CD4-positive, CD25-positive, alpha-beta regulatory T cell (primary cell): ENCODE data around the gene VWA2. TPM values are rescaled to one million over a fixed set of nuclear protein-coding genes. Genes with fewer than 3 reads are reported as not detected.

Experiments
- ATAC-seq, 2 donors: fragments of 150-1000 bp; cut with Tn5 transposase; one replicate each; pipeline ENCODE4 v1.10.0; 2021; ENCODE audit warnings: low read depth in 2 of 2, moderate number of reproducible peaks in 2 of 2, moderate library complexity in 1 of 2
- DNase-seq, 3 donors: peaks; one replicate each; pipeline versions ENCODE4 v3.0.0 to v3.0.0-alpha.2; 2012 to 2022; ENCODE audit warnings: mixed read lengths in 1 of 3
- H3K27ac ChIP-seq: one replicate; pipeline ENCODE4 v1.7.0; 2013; ENCODE audit warnings: mild to moderate bottlenecking, low read length; ENCODE audit not compliant: insufficient read depth, poor library complexity, severe bottlenecking
- H3K27me3 ChIP-seq: one replicate; pipeline ENCODE4 v1.7.0; 2013; ENCODE audit warnings: low read length; ENCODE audit not compliant: control insufficient read depth, insufficient read depth
- H3K36me3 ChIP-seq: one replicate; pipeline ENCODE4 v1.7.0; 2013; ENCODE audit warnings: mild to moderate bottlenecking, low read length, moderate library complexity; ENCODE audit not compliant: control insufficient read depth, insufficient read depth
- H3K4me1 ChIP-seq: 2 replicates; pipeline ENCODE4 v1.7.0; 2013; ENCODE audit warnings: mild to moderate bottlenecking, low read length; ENCODE audit not compliant: insufficient read depth, control insufficient read depth, poor library complexity, severe bottlenecking
- H3K4me3 ChIP-seq: one replicate; pipeline ENCODE4 v1.7.0; 2013; ENCODE audit warnings: low read depth, mild to moderate bottlenecking, low read length, moderate library complexity
- H3K9me3 ChIP-seq, 2 experiments: 1 replicate in 1 of 2; 2 replicates in 1 of 2; pipeline ENCODE4 v1.7.0; 2013; ENCODE audit warnings: low read length in 2 of 2, mild to moderate bottlenecking in 1 of 2, moderate library complexity in 1 of 2; ENCODE audit not compliant: control insufficient read depth in 2 of 2
- H3K27ac Mint-ChIP-seq, 3 donors: one replicate each; pipeline ENCODE4 v1.8.0; 2020 to 2022; ENCODE audit warnings: mild to moderate bottlenecking in 3 of 3, mixed read lengths in 3 of 3, moderate library complexity in 2 of 3
- H3K27me3 Mint-ChIP-seq: one replicate; pipeline ENCODE4 v1.8.0; 2022; ENCODE audit warnings: mild to moderate bottlenecking, mixed read lengths
- H3K36me3 Mint-ChIP-seq: one replicate; pipeline ENCODE4 v1.8.0; 2020; ENCODE audit warnings: mixed read lengths
- H3K4me1 Mint-ChIP-seq, 4 donors: one replicate each; pipeline ENCODE4 v1.8.0; 2020 to 2022; ENCODE audit warnings: mixed read lengths in 4 of 4, mild to moderate bottlenecking in 1 of 4
- H3K4me3 Mint-ChIP-seq, 4 donors: one replicate each; pipeline ENCODE4 v1.8.0; 2020 to 2022; ENCODE audit warnings: mild to moderate bottlenecking in 4 of 4, mixed read lengths in 4 of 4, moderate library complexity in 3 of 4
- H3K9me3 Mint-ChIP-seq, 7 donors: one replicate each; pipeline ENCODE4 v1.8.0; 2020 to 2022; ENCODE audit warnings: mixed read lengths in 7 of 7, mild to moderate bottlenecking in 3 of 7, moderate library complexity in 2 of 7
- polyA plus RNA-seq, 4 donors: library from polyadenylated mRNA; unstranded; fragments of 300-500 nt; fragmentation: Illumina TruSeq; gene quantifications; one replicate each; pipeline ENCODE4 v1.2.3, GENCODE V29; 2021
- total RNA-seq: library from RNA; stranded (reverse); gene quantifications from one replicate; pipeline ENCODE4 v1.2.3, GENCODE V29; 2022

Gene VWA2
- total and polyA plus RNA-seq, 5 donors from 2014 or later: 0.12 TPM; not detected in 4

GRCh38 chr10:114337510-114338462 is 98.7 kb downstream of the VWA2 start:
- Histone ChIP-seq H3K27me3 (no peaks in the 10 kb centered on the region), H3K9me3 (no peaks in the 10 kb centered on the region), H3K36me3 (no peaks in the 10 kb centered on the region), H3K4me1 (no peaks in the 10 kb centered on the region), H3K4me3 (no peak overlapping the region), H3K27ac (no peak overlapping the region)
- Mint-ChIP-seq H3K9me3 (no peaks in the 10 kb centered on the region), H3K36me3 (no peaks in the 10 kb centered on the region), H3K4me1 (peaks cover 0 to 7% (median 2%) of the 10 kb centered on the region in 4 donors), H3K27me3 (no peaks in the 10 kb centered on the region), H3K27ac (no peak overlapping the region), H3K4me3 (no peak overlapping the region)
- ATAC-seq: no peak
- DNase-seq: peak in 1 of 3 donors; percentile 11

GRCh38 chr10:114340816-114341215 is 101.8 kb downstream of the VWA2 start:
- no peaks in the 10 kb centered on the region for H3K4me1 ChIP-seq
- no peak overlapping the region for H3K4me3 ChIP-seq
- no peaks in the 10 kb centered on the region for H3K27me3 ChIP-seq
- H3K36me3 Mint-ChIP-seq: no peaks in the 10 kb centered on the region
- no peaks in the 10 kb centered on the region for H3K36me3 ChIP-seq
- DNase-seq (no peak), ATAC-seq (no peak)
- no peak overlapping the region for H3K4me3 Mint-ChIP-seq
- H3K9me3 Mint-ChIP-seq: no peaks in the 10 kb centered on the region
- H3K27ac Mint-ChIP-seq: no peak overlapping the region
- H3K27me3 Mint-ChIP-seq: no peaks in the 10 kb centered on the region
- peaks cover 0 to 4% (median 2%) of the 10 kb centered on the region in 4 donors for H3K4me1 Mint-ChIP-seq
- no peaks in the 10 kb centered on the region for H3K9me3 ChIP-seq
- H3K27ac ChIP-seq: no peak overlapping the region

Other genes starting within 250 kb of the VWA2 start
- gene ADRB1, start 195.4 kb upstream of the VWA2 start, total RNA-seq: 0.17 TPM
- gene ADRB1, start 195.4 kb upstream of the VWA2 start, polyA plus RNA-seq: not detected
- 60.1 TPM for gene CCDC186, start 65.1 kb upstream of the VWA2 start, total RNA-seq
- 10 to 100 TPM; 17.3 to 27.1 (median 22.6) TPM for gene CCDC186, start 65.1 kb upstream of the VWA2 start, polyA plus RNA-seq
- not detected for gene TDRD1, start 59.9 kb upstream of the VWA2 start, total RNA-seq
- under 1 TPM in 3 of 4 donors, not detected in 1; 0.14 to 0.32 (median 0.25) TPM for gene TDRD1, start 59.9 kb upstream of the VWA2 start, polyA plus RNA-seq
- gene AFAP1L2, start 165.2 kb downstream of the VWA2 start, total RNA-seq: 1.1 TPM
- 1 to 10 TPM; 2.6 to 4.6 (median 3.3) TPM for gene AFAP1L2, start 165.2 kb downstream of the VWA2 start, polyA plus RNA-seq